Measurements from ENCODE around the gene ULK2.

- TF ChIP-seq CTCF (conservative IDR thresholded peaks at IDR 0.05; ENCODE audit: low read length) (no peak), EZH2phosphoT487 (IDR thresholded peaks at IDR 0.05; ENCODE audit: borderline replicate concordance, low read depth, low read length) (no peak)
These were observed 5.6 kb upstream of the ULK2 start for GRCh38 chr17:19873346-19873745.

All from OCI-LY7 (cell line).